Adipocyte (in vitro differentiated cells): Measurements from ENCODE around the gene CRIP2.

ENCODE experiments used
- DNase-seq: peaks from one replicate; pipeline ENCODE4 v3.0.0-alpha.2; 2015; ENCODE audit warnings: low read depth
- H3K27me3 ChIP-seq: replicated peaks from 2 replicates; pipeline ENCODE4 v1.7.0; 2013; ENCODE audit warnings: mild to moderate bottlenecking, low read length, moderate library complexity; ENCODE audit not compliant: control insufficient read depth, insufficient read depth
- H3K36me3 ChIP-seq: 2 replicates; pipeline ENCODE4 v1.7.0; 2013; ENCODE audit warnings: low read length, mild to moderate bottlenecking, moderate library complexity; ENCODE audit not compliant: control insufficient read depth, insufficient read depth, severe bottlenecking
- H3K4me1 ChIP-seq: 2 replicates; pipeline ENCODE4 v1.7.0; 2013; ENCODE audit warnings: mild to moderate bottlenecking, low read length, moderate library complexity; ENCODE audit not compliant: control insufficient read depth, insufficient read depth
- H3K4me3 ChIP-seq: 2 replicates; pipeline ENCODE4 v1.7.0; 2013; ENCODE audit warnings: mild to moderate bottlenecking, low read length, moderate library complexity
- H3K9ac ChIP-seq: 2 replicates; pipeline ENCODE4 v1.7.0; 2013; ENCODE audit warnings: mild to moderate bottlenecking, low read length, moderate library complexity
- H3K9me3 ChIP-seq: 2 replicates; pipeline ENCODE4 v1.7.0; 2013; ENCODE audit warnings: mild to moderate bottlenecking, low read length, moderate library complexity; ENCODE audit not compliant: control insufficient read depth

Gene CRIP2

DNA sequence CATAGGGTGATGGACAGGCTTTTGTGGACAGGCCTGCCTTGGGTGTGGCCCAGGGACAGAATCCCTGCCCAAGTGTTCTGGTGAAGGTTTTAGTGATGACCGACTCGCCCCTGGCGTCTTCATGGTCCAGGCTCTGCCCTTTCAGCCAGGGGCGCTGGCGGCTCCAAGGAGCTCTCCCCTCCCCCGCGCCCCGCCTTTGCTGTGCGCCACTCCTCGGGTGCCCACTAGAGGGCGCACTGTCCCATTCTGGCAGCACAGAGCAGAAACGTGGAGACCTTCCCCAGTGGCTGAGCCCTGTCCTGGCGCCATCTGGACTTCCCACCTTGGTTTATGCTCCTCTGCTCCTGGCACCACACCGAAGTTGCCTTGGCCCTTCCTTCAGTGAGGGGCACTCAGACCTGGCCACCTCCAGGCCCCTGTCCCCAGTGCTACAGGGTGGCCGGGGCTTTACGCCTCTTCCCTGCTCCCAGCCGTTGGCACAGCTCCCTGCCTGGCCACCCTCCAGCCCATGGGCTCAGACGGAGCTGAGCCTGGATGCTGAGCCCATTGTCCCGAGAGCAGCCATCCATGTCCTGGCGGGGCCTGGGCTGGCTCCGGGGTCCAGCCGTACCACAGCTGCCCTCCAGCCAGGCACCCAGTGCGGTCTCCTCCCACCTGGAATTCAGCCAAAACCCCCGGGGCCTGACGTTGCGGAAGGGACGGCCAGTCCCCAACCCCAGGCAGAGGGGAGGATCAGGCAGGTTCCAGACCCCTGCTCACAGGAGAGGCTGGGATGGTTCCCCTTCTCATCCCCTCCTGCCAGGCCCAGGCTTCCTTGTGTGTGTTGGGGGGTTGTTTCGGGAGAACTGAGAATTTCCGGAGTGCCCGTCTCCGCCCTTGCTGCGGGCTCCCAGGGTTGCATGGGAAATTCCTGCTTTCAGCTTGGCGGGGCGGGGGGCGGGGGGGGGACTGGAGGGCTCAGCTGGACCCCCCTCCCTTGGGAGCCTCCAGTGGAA, 6.5 kb downstream of the CRIP2 start:
- DNase-seq = peak; percentile 95
- H3K4me1 ChIP-seq = peaks cover 23% of the 10 kb centered on the region
- H3K36me3 ChIP-seq = no peaks in the 10 kb centered on the region
- no peaks in the 10 kb centered on the region for H3K9me3 ChIP-seq
- peak overlapping the region; percentile 77 for H3K9ac ChIP-seq
- H3K27me3 ChIP-seq = no peaks in the 10 kb centered on the region
- H3K4me3 ChIP-seq = peak overlapping the region; percentile 77

DNA sequence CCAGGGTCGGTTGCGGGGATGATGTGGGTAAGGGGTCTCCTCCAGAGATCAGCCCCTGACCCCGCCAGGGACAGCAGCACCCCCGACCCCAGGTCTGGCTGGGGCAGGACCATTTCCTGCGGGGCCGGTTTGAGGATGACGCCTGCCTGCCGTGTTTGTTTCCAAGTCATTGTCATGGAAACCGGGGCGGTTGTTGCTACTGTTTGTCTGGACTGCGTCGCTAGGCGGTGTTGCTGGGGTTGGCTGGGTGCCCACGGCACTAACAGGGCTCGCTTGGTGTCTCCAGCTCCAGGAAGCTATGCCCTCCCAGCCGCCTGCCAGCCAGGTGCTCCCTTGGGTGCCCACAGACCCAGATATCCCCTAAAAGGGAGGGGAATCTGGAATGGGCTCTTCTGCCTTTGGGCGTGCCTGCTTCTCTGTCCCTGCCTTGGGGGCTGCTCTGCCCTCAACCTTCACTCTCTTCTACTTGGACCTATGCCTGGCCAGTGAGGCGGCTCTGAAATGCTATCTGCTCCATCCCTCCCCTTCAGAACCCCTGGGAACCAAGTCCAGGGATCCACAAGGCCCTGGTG, 7.4 kb downstream of the CRIP2 start:
- no peaks in the 10 kb centered on the region for H3K36me3 ChIP-seq
- peaks cover 14% of the 10 kb centered on the region for H3K4me1 ChIP-seq
- DNase-seq = peak; percentile 97
- H3K9ac ChIP-seq = no peak overlapping the region
- H3K9me3 ChIP-seq = no peaks in the 10 kb centered on the region
- H3K27me3 ChIP-seq = no peaks in the 10 kb centered on the region
- H3K4me3 ChIP-seq = peak overlapping the region; percentile 77

DNA sequence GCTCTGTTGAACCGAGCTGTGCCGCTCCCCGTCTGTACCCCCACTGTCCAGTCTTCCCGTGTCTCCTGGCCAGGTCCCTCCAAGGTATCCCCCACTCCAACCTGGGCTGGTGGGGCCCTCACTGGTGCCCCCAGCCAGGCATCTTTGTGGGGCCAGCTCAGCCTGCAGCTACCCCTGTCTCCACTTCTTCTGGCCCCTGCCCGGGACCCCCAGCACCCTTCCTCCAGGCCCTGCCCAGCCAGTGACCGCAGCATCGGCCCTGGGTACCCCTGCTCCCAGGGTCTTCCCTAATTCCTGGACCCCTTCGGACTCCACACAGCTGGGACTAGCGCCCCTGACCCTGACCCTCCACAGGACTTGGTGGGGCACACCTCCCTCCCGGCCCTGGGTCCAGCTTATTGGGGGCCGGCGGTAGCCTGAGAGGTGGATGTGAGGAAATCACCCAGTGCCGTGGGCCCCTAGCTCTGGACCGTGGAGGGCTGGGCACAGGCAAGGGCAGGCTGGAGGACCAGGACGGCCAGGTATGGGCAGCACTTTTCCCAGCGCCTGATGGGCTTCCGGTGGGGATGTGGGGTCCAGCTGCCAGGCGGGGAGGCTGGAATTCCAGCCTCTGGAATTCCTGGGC, 8.0 kb downstream of the CRIP2 start:
- H3K9me3 ChIP-seq = no peaks in the 10 kb centered on the region
- no peaks in the 10 kb centered on the region for H3K27me3 ChIP-seq
- peaks cover 14% of the 10 kb centered on the region for H3K4me1 ChIP-seq
- no peak overlapping the region for H3K9ac ChIP-seq
- no peak overlapping the region for H3K4me3 ChIP-seq
- no peaks in the 10 kb centered on the region for H3K36me3 ChIP-seq
- DNase-seq = no peak

DNA sequence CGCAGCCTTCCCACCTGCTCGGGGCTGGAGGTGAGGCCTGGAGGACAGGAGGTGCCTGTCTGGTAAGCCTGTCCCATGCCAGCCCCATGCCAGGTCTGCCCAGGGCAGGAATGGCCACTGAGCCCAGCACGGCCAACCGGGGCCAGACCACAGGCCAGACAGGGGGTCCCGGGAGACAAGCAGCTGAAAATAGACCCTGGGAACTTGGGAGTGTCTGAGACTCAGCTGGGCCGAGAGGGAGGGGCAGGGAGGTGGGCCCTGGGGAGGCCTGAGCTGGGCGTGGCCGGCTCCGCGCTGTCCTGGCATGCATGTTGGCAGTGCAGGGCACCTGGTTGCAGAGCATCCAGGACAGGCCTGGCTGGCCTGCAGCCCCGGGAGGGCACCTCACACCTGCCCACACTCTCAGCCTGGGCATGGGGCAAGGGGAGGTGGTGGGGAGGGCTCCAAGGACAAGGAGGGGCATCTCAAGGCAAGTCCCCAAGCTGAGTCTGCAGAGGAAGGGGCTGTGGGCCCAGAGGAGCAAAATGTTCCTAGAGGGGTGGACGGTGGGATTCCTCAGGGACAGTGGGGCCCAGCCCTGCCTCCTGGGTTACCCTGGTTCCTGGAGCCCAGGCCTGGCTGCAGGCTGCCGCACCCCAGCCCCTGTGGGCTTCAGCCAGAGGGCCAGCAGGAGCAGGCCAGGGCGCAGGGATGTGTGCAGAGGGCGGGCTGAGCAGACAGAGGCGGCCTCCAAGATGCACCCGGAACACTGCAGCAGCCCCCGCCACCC, 8.9 kb downstream of the CRIP2 start:
- peaks cover 17% of the 10 kb centered on the region for H3K4me1 ChIP-seq
- H3K9me3 ChIP-seq = no peaks in the 10 kb centered on the region
- peaks cover 5% of the 10 kb centered on the region for H3K27me3 ChIP-seq
- DNase-seq = no peak
- H3K36me3 ChIP-seq = no peaks in the 10 kb centered on the region
- no peak overlapping the region for H3K4me3 ChIP-seq
- H3K9ac ChIP-seq = no peak overlapping the region

DNA sequence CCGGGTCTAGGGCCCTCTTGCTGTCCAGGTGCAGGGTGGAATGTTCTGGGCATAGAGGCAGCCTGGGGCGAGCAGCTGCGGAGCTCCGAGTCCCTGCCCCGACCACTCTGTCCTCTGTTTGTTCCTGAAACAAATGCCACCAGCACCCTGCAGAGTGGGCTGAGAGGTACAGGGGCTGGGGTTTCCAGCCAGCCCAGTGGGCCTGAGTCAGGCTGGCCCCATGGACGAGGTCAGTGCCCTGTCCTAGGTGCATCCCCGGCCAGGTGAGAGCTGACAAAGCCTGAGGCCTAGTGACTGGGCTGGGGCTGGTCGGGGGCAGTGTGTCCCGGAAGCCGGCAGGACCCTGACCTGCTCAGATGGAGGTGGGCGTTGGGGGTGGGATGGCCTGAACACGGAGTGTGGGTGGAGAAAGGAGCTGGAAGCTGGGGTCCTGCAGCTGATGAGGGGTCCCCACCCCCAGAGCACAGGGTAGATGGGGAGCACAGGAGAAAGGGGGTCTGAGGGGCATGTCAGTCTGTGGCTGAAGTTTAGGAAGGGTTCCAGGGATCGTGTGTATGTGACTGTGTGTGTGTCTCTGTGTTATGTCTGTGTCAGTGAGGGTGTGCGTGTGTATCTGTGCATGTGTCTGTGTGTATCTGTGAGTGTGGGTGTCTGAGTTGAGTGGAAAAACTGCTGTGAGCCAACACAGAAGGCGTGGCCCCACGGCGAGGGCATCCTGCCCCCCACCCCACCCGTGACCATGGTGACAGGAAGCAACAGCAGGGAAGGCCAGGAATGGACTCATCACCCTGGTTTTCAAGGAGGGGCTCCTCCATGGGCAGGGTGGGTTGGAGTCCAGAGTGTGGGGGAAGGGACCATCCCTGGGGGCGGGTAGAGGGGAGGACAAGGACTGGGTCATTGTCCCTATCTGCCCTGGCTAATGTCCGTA, 9.7 kb downstream of the CRIP2 start:
- Histone ChIP-seq H3K9ac (no peak overlapping the region), H3K4me1 (peaks cover 17% of the 10 kb centered on the region), H3K36me3 (no peaks in the 10 kb centered on the region), H3K9me3 (no peaks in the 10 kb centered on the region), H3K4me3 (no peak overlapping the region), H3K27me3 (peaks cover 5% of the 10 kb centered on the region)
- DNase-seq = peak; percentile 32

DNA sequence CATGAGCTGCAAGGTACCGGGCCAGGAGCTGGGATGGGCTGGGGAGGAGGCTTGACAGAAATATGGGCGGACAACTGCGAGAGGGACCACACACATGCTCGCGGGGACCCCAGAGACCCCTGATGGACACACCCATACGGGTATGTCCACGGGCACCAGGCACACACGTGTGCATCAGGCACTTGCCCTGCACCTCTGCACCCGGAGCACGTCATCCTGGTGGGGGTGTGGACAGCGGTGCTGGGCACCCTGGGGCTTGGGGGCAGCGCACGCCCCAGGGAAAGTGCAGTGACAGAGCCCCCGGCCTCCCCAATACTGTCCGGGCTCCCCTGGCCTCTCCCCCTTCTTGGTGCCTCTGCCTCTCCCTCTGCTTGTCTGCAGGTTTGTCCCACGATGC, 10.4 kb downstream of the CRIP2 start:
- no peak for DNase-seq
- H3K9ac ChIP-seq = no peak overlapping the region
- H3K27me3 ChIP-seq = peaks cover 5% of the 10 kb centered on the region
- no peaks in the 10 kb centered on the region for H3K9me3 ChIP-seq
- H3K4me3 ChIP-seq = no peak overlapping the region
- H3K36me3 ChIP-seq = no peaks in the 10 kb centered on the region
- H3K4me1 ChIP-seq = peaks cover 17% of the 10 kb centered on the region

DNA sequence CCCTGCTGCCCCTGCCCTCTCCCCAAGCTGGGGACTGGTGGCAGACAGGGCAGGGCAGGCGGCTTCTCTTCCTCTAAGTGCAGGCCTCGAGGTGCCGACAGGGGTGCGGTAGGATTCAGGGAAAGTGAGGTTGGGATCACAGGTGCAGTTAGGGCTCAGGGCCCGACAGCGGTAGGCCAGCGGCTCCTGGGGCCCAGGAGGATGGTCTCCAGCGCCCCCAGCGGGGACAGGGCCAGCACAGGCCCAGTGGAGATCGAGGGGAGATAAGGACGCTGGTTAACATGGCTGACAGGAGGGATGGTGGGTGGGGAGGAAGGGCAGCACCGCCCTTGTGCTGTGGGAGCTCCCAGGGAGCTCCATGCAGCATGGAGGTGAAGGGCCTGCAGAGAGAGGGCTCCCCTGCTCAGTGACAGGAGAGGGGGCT, 11.1 kb downstream of the CRIP2 start:
- Histone ChIP-seq H3K4me1 (peaks cover 17% of the 10 kb centered on the region), H3K36me3 (no peaks in the 10 kb centered on the region), H3K9ac (no peak overlapping the region), H3K27me3 (peaks cover 5% of the 10 kb centered on the region), H3K9me3 (no peaks in the 10 kb centered on the region), H3K4me3 (no peak overlapping the region)
- DNase-seq = no peak

DNA sequence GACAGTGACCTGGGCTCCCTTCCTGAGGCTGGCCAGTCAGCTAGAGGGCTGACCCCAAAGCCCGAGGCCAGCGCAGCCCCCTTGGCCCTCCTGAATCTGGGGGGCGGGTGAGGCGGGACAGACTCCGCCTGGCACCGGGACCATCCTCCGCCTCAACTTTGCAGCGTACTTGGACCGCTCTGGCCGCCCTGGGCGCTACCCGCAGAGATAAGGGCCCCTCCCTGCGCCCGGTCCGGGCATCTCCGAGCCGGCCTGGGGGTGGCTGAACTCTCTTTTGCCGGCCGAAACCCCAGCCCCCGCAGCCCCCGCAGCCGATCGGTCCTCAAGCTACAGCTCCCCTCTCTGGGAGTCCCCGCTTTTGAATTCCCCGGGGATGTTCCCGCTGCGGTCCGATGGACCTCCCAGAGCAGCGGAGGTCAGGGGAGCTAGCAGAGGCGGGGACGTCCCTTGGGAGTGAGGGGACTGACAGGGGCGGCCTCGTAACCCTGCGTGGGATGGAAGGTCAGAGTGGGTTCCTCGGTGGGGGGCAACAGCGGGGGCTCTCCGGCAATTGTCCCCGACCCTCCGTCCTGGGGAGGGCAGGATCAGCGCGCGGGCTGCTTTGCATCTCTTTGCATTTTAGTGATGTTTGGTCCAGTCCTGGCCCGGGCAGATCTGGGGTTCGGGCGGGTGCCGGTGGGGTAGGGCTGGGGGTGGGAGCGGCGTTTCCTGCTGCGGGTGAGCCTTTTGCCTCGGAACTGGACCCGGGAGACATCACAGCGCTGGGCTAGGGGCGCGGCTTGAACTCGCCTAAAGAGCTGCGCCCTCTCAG, 11.7 kb downstream of the CRIP2 start, which contains the start of gene CRIP1:
TSS of gene CRIP1 (plus strand) at position 724 of the 811 bp plus-strand sequence. CDS start 374 bp downstream, outside the sequence.
- Histone ChIP-seq H3K9me3 (no peaks in the 10 kb centered on the region), H3K27me3 (peaks cover 5% of the 10 kb centered on the region), H3K4me3 (no peak within 1 kb of the TSS), H3K4me1 (peaks cover 12% of the 10 kb centered on the region), H3K36me3 (no peaks in the 10 kb centered on the region), H3K9ac (no peak within 1 kb of the TSS)
- no peak for DNase-seq

DNA sequence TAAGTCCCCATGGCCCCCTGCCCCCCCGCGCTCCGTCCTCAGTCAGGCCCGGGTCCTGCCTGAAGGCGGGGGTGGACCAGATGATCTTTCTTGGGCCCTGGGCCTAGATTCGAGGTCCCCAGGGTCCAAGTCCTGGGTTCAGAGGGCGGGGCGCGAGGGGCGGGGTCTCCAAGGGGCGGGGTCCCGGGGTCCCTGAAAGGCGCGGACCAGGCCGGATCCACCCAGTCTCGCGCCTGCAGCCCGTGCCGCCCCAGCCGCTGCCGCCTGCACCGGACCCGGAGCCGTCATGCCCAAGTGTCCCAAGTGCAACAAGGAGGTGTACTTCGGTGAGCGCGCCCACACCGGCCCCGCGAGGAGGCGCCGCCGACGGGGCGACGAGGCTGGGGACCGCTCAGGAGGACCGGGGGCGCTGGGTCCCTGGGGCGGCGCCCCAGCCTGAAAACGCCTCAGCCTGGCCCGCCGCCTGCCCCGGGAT, 12.4 kb downstream of the CRIP2 start:
- no peaks in the 10 kb centered on the region for H3K9me3 ChIP-seq
- DNase-seq = no peak
- peaks cover 8% of the 10 kb centered on the region for H3K4me1 ChIP-seq
- peaks cover 5% of the 10 kb centered on the region for H3K27me3 ChIP-seq
- no peak overlapping the region for H3K4me3 ChIP-seq
- no peaks in the 10 kb centered on the region for H3K36me3 ChIP-seq
- no peak overlapping the region for H3K9ac ChIP-seq
